IMR-90 (cell line): ENCODE results near the gene TBC1D24. TPM values are rescaled to one million over a fixed set of nuclear protein-coding genes. Genes with fewer than 3 reads are reported as not detected.
A peak's percentile ranks its signal among the peaks of the same experiment; 100 is the strongest.
"Not testable (repeated sequence)": the region's sequence is repeated elsewhere in the genome, so short reads cannot be mapped to it uniquely, and the experiment has no call there.

ENCODE experiments used
- ATAC-seq: fragments of 200-7000 bp; cut with Tn5 transposase; 2 replicates; pipeline ENCODE4 v1.9.1; 2020; ENCODE audit warnings: low read depth, mild to moderate bottlenecking, moderate library complexity
- BruUV-seq: library from RNA; stranded (reverse); fragments of 400-500 nt; replicated peaks from 2 replicates; lab custom pipeline; 2021; lab: Mats Ljungman, UMichigan
- CTCF ChIA-PET: fragments of 300-600 bp; formaldehyde crosslinking; extraction: SDS; loops from one replicate; lab custom pipeline; 2021; ENCODE audit warnings: antibody characterized with exemption; lab: Yijun Ruan, JAX
- POLR2A ChIA-PET: fragments of 300-600 bp; sonication (Branson Sonifier 250); formaldehyde crosslinking; loops from one replicate; lab custom pipeline; 2022; ENCODE audit warnings: antibody characterized with exemption; ENCODE audit not compliant: unreplicated experiment; lab: Charles Lee
- DNase-seq: peaks from one replicate; pipeline ENCODE4 v3.0.0; 2013
- H2AFZ ChIP-seq: replicated peaks from 2 replicates; pipeline ENCODE3; 2013; ENCODE audit warnings: low read length, mild to moderate bottlenecking; ENCODE audit not compliant: poor library complexity
- H2AK5ac ChIP-seq: 2 replicates; pipeline ENCODE4 v1.6.1; 2013; ENCODE audit warnings: low read depth, low read length, inconsistent platforms
- H2AK9ac ChIP-seq: replicated peaks from 2 replicates; pipeline ENCODE3; 2013; ENCODE audit warnings: mild to moderate bottlenecking, low read depth, low read length, moderate library complexity; ENCODE audit not compliant: poor library complexity
- H2BK120ac ChIP-seq: 2 replicates; pipeline ENCODE4 v1.6.1; 2013; ENCODE audit warnings: low read depth, low read length, inconsistent platforms
- H2BK15ac ChIP-seq: 3 replicates; pipeline ENCODE4 v1.6.1; 2013; ENCODE audit warnings: low read depth, low read length, inconsistent platforms
- H2BK20ac ChIP-seq: 2 replicates; pipeline ENCODE4 v1.6.1; 2013; ENCODE audit warnings: low read depth, mild to moderate bottlenecking, inconsistent platforms, low read length, moderate library complexity
- H2BK5ac ChIP-seq: 2 replicates; pipeline ENCODE4 v1.6.1; 2013; ENCODE audit warnings: mild to moderate bottlenecking, low read depth, low read length, inconsistent platforms; ENCODE audit not compliant: poor library complexity, severe bottlenecking
- H3K14ac ChIP-seq: replicated peaks from 2 replicates; pipeline ENCODE4 v1.6.1; 2013; ENCODE audit warnings: low read depth, low read length, inconsistent platforms
- H3K18ac ChIP-seq: 2 replicates; pipeline ENCODE4 v1.6.1; 2013; ENCODE audit warnings: low read depth, low read length, control low read depth
- H3K23ac ChIP-seq: 2 replicates; pipeline ENCODE4 v1.6.1; 2013; ENCODE audit warnings: low read depth, low read length, inconsistent platforms
- H3K27ac ChIP-seq: 2 replicates; pipeline ENCODE4 v1.5.1; 2013; ENCODE audit warnings: mild to moderate bottlenecking, control low read depth, low read length; ENCODE audit not compliant: insufficient read depth
- H3K27me3 ChIP-seq: 2 replicates; pipeline ENCODE4 v1.6.1; 2013; ENCODE audit warnings: low read length; ENCODE audit not compliant: control insufficient read depth, insufficient read depth
- H3K36me3 ChIP-seq: 2 replicates; pipeline ENCODE4 v1.6.1; 2013; ENCODE audit warnings: low read length, mixed read lengths; ENCODE audit not compliant: control insufficient read depth, insufficient read depth
- H3K4ac ChIP-seq: 2 replicates; pipeline ENCODE4 v1.6.1; 2013; ENCODE audit warnings: low read depth, low read length, inconsistent platforms
- H3K4me1 ChIP-seq: 2 replicates; pipeline ENCODE4 v1.6.1; 2013; ENCODE audit warnings: low read length, mixed read lengths; ENCODE audit not compliant: control insufficient read depth, insufficient read depth
- H3K4me2 ChIP-seq: 2 replicates; pipeline ENCODE4 v1.6.1; 2013; ENCODE audit warnings: low read depth, mild to moderate bottlenecking, control low read depth, low read length, moderate library complexity
- H3K4me3 ChIP-seq: 2 replicates; pipeline ENCODE4 v1.5.1; 2013; ENCODE audit warnings: low read depth, mild to moderate bottlenecking, control low read depth, low read length, moderate library complexity; ENCODE audit not compliant: insufficient read depth
- H3K56ac ChIP-seq: 2 replicates; pipeline ENCODE4 v1.6.1; 2013; ENCODE audit warnings: low read length, inconsistent platforms; ENCODE audit not compliant: insufficient read depth; ENCODE audit errors: extremely low read depth
- H3K79me1 ChIP-seq, 2 experiments: 2 replicates each; pipeline ENCODE4 v1.6.1; 2013; ENCODE audit warnings: low read length in 2 of 2, inconsistent platforms in 1 of 2, low read depth in 1 of 2
- H3K9ac ChIP-seq: 2 replicates; pipeline ENCODE4 v1.6.1; 2013; ENCODE audit warnings: low read depth, low read length, control low read depth
- H3K9me1 ChIP-seq: 2 replicates; pipeline ENCODE4 v1.6.1; 2013; ENCODE audit warnings: low read length, inconsistent platforms; ENCODE audit not compliant: insufficient read depth
- H3K9me3 ChIP-seq: 2 replicates; pipeline ENCODE4 v1.6.1; 2013; ENCODE audit warnings: low read length; ENCODE audit not compliant: control insufficient read depth, insufficient read depth
- H4K20me1 ChIP-seq: 2 replicates; pipeline ENCODE4 v1.6.1; 2013; ENCODE audit warnings: low read length, inconsistent platforms; ENCODE audit not compliant: insufficient read depth
- H4K5ac ChIP-seq: 2 replicates; pipeline ENCODE4 v1.6.1; 2013; ENCODE audit warnings: mild to moderate bottlenecking, low read depth, low read length, control low read depth
- H4K8ac ChIP-seq, 2 experiments: 2 replicates each; pipeline ENCODE4 v1.6.1; 2013; ENCODE audit warnings: low read depth in 2 of 2, low read length in 2 of 2, control low read depth in 1 of 2, inconsistent platforms in 1 of 2
- H4K91ac ChIP-seq: 2 replicates; pipeline ENCODE4 v1.6.1; 2013; ENCODE audit warnings: low read depth, low read length, inconsistent platforms; ENCODE audit not compliant: insufficient read depth
- MAZ ChIP-seq: IDR thresholded peaks from 2 replicates; pipeline ENCODE4 v1.6.1; 2012; ENCODE audit warnings: low read depth, mild to moderate bottlenecking, low read length, improper control_type of control experiment, moderate library complexity, borderline replicate concordance
- POLR2A ChIP-seq: IDR thresholded peaks from 2 replicates; pipeline ENCODE4 v1.6.1; 2012; ENCODE audit warnings: mild to moderate bottlenecking, low read depth, low read length
- WGBS, 2 experiments: methylation state at CpG; one replicate each; pipeline versions ENCODE4 v1.1.5 to v1.1.7; 2013; ENCODE audit warnings: missing lambda C conversion rate in 2 of 2; ENCODE audit not compliant: insufficient read length in 1 of 2; ENCODE audit errors: extremely low coverage in 2 of 2; 5-methylcytosine and 5-hydroxymethylcytosine counted together
- dilution Hi-C: fragments of 300-500 bp; cut with HindIII; formaldehyde crosslinking; loops from one replicate; pipeline ENCODE4 v1.14.3; 2018; ENCODE audit warnings: low sequenced_read_pairs; ENCODE audit not compliant: unreplicated experiment
- in situ Hi-C: fragments of 300-500 bp; cut with MboI; formaldehyde crosslinking; loops from 3 replicates; pipeline ENCODE4 v1.14.3; 2019; ENCODE audit warnings: low sequenced_read_pairs, inconsistent platforms, mixed read lengths
- intact Hi-C: fragments of 100-400 bp; cut with micrococcal nuclease; formaldehyde crosslinking; loops from 2 replicates; pipeline ENCODE4 v1.10.0; 2022
- polyA plus RNA-seq, 3 experiments: library from polyadenylated mRNA; depleted of rRNA; stranded (reverse); fragments of >200 nt; gene quantifications; 2 replicates each; pipeline ENCODE4 v1.2.3, GENCODE V29; 2012; ENCODE audit warnings: low replicate concordance in 1 of 3
- total RNA-seq: library from RNA; depleted of rRNA; stranded (reverse); fragments of >200 nt; gene quantifications from 2 replicates; pipeline ENCODE4 v1.2.3, GENCODE V29; 2012

TBC1D24 gene
- total and polyA plus RNA-seq, 2 of the 4 experiments (the other 2 are of a cell fraction), result 7.5 to 13.4 TPM

GRCh38 chr16:2432801-2433505 is 42.0 kb upstream of the TBC1D24 start:
- Histone ChIP-seq H3K4me1 (peaks cover 4% of the 10 kb centered on the region), H3K79me1 (peaks cover 55 to 64% of the 10 kb centered on the region in 2 experiments), H2BK15ac (no peak overlapping the region), H2BK5ac (no peak overlapping the region), H3K27me3 (no peaks in the 10 kb centered on the region), H3K9me1 (0 out of 2 replicates have a peak, but pooled peaks cover 4% of the 10 kb centered on the region), H4K20me1 (0 out of 2 replicates have a peak, but pooled peaks cover 3% of the 10 kb centered on the region), H3K9me3 (no peaks in the 10 kb centered on the region), H4K5ac (no peak overlapping the region), H3K4me3 (no peak overlapping the region), H3K14ac (no peak overlapping the region), H3K36me3 (peaks cover 28% of the 10 kb centered on the region), H4K91ac (no peak overlapping the region), H2BK120ac (no peak overlapping the region), H3K4me2 (no peak overlapping the region), H3K56ac (no peak overlapping the region), H3K23ac (0 out of 2 replicates have a peak overlapping the region, but pooled peaks have one; percentile 32), H4K8ac (no peak overlapping the region), H2AK9ac (peak overlapping the region; percentile 55), H2AK5ac (no peak overlapping the region), H2BK20ac (no peak overlapping the region), H3K27ac (no peak overlapping the region), H3K4ac (no peak overlapping the region), H3K18ac (no peak overlapping the region), H2AFZ (peak overlapping the region; percentile 3), H3K9ac (no peak overlapping the region)
- TF ChIP-seq MAZ (no peak), POLR2A (no peak)
- ATAC-seq, result no peak
- ChIA-PET CTCF (no interaction called here), POLR2A (no interaction called here)
- no TSS peak for BruUV-seq
- 98% methylated on average over 7 of the region's 15 CpGs; no CpG with 5 or more reads in 1 of the 2 experiments for WGBS, 2 experiments
- no peak for DNase-seq
- in situ Hi-C loops (no loop called here), dilution Hi-C loops (no loop called here), intact Hi-C loops (no loop called here)

GRCh38 chr16:2435236-2435635 is 39.7 kb upstream of the TBC1D24 start:
- H3K56ac ChIP-seq, H4K5ac ChIP-seq, H2BK120ac ChIP-seq, in situ Hi-C loops, H3K9me1 ChIP-seq, H3K27ac ChIP-seq, H3K23ac ChIP-seq, H2AK5ac ChIP-seq, H3K27me3 ChIP-seq, DNase-seq, H4K91ac ChIP-seq, H2BK15ac ChIP-seq, H3K9me3 ChIP-seq, POLR2A ChIA-PET, H3K18ac ChIP-seq, CTCF ChIA-PET, H4K20me1 ChIP-seq, H2BK20ac ChIP-seq, H2AK9ac ChIP-seq, H3K4me2 ChIP-seq, H3K4me1 ChIP-seq, H3K9ac ChIP-seq, H3K4ac ChIP-seq, intact Hi-C loops, H3K14ac ChIP-seq, H3K4me3 ChIP-seq, H2AFZ ChIP-seq, H2BK5ac ChIP-seq, H4K8ac ChIP-seq, BruUV-seq, dilution Hi-C loops, ATAC-seq: not testable (repeated sequence)
- WGBS, 2 experiments, result no CpG with 5 or more reads among the region's 4 CpGs
- peaks cover 49 to 52% of the 10 kb centered on the region in 2 experiments for H3K79me1 ChIP-seq
- peaks cover 37% of the 10 kb centered on the region for H3K36me3 ChIP-seq
